HG03565 (cell line): ENCODE measurements around the gene TMEM184A.

ENCODE experiments used
- ATAC-seq: cut with Tn5 transposase; IDR thresholded peaks from one replicate; pipeline ENCODE4 v1.9.1; 2021; ENCODE audit warnings: mild to moderate bottlenecking, moderate library complexity; ENCODE audit not compliant: unreplicated experiment

TMEM184A gene

GRCh38 chr7:1569016-1569415 is 13.0 kb upstream of the TMEM184A start:
- ATAC-seq: no peak

- ATAC-seq: no peak
These were observed 12.0 kb upstream of the TMEM184A start for GRCh38 chr7:1567896-1568510.

GRCh38 chr7:1567049-1567771 is 11.2 kb upstream of the TMEM184A start:
- ATAC-seq: no peak

- ATAC-seq: no peak
These were observed 10.7 kb upstream of the TMEM184A start for GRCh38 chr7:1566687-1567048.

GRCh38 chr7:1564603-1565022 is 8.6 kb upstream of the TMEM184A start:
- no peak for ATAC-seq

- ATAC-seq: no peak
These were observed 8.1 kb upstream of the TMEM184A start for GRCh38 chr7:1563981-1564602.

- no peak for ATAC-seq
These were observed 6.6 kb upstream of the TMEM184A start for GRCh38 chr7:1562597-1563051.

GRCh38 chr7:1562116-1562515 is 6.1 kb upstream of the TMEM184A start:
- no peak for ATAC-seq

- ATAC-seq: no peak
These were observed 5.3 kb upstream of the TMEM184A start for GRCh38 chr7:1561036-1561940.

- ATAC-seq: no peak
These were observed 4.6 kb upstream of the TMEM184A start for GRCh38 chr7:1560620-1561031.

- no peak for ATAC-seq
These were observed 3.9 kb upstream of the TMEM184A start for GRCh38 chr7:1559626-1560590.

GRCh38 chr7:1558841-1559625 is 3.0 kb upstream of the TMEM184A start:
- ATAC-seq: no peak

GRCh38 chr7:1558181-1558811 is 2.3 kb upstream of the TMEM184A start:
- no peak for ATAC-seq

- ATAC-seq: no peak
These were observed 1.8 kb upstream of the TMEM184A start for GRCh38 chr7:1557771-1558170.

GRCh38 chr7:1557006-1557405 is 1.0 kb upstream of the TMEM184A start:
- ATAC-seq: no peak

- ATAC-seq: no peak
These were observed 776 bp downstream of the TMEM184A start for GRCh38 chr7:1555046-1555812.

GRCh38 chr7:1554333-1555045 is 1.5 kb downstream of the TMEM184A start:
- ATAC-seq: no peak
